ENCODE results near the gene SLC23A2.
"Not testable (repeated sequence)": the region's sequence is repeated elsewhere in the genome, so short reads cannot be mapped to it uniquely, and the experiment has no call there.

SLC23A2 gene

DNA sequence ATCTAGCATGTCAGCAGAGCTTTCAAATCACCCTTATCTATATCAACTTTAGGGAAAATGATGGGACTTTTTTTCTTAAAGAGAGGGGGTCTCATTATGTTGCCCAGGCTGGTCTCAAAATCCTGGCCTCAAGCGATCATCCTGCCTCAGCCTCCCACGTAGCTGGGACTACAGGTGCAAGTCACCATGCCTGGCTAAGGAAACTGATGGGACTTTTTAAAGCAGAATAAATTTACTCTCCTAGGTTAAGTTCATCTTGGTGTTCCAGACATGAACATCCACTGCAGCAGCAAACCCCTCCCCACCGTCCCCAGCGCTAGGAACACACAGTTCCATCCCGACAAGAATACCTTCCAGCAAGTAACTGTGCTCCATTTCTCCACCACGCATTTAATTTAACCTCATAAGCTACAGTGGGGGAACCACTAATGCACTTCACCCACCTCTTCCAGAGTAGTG, 64.9 kb downstream of the SLC23A2 start:
- no peak for DNase-seq (ENCODE audit: low spot score)

DNA sequence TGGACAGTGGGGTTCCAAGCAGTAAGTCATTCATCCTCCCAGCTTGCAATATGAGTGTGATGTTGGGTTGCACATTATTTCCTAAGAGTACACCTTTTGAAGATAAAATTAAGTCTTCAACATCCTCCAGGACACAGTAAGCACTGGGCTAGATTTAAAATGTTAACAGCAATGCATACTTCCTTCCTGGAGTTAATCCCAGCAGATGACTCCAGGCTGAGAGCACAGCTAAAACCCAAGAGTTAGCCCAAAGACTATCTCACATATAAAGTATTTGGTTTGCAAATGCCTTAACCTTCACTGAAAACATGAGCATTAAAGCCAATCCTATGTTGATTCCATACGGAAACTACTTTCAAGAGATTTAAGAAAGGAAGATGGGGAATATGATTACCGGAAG, 69.2 kb downstream of the SLC23A2 start:
- no peak for DNase-seq (ENCODE audit: low spot score)

DNA sequence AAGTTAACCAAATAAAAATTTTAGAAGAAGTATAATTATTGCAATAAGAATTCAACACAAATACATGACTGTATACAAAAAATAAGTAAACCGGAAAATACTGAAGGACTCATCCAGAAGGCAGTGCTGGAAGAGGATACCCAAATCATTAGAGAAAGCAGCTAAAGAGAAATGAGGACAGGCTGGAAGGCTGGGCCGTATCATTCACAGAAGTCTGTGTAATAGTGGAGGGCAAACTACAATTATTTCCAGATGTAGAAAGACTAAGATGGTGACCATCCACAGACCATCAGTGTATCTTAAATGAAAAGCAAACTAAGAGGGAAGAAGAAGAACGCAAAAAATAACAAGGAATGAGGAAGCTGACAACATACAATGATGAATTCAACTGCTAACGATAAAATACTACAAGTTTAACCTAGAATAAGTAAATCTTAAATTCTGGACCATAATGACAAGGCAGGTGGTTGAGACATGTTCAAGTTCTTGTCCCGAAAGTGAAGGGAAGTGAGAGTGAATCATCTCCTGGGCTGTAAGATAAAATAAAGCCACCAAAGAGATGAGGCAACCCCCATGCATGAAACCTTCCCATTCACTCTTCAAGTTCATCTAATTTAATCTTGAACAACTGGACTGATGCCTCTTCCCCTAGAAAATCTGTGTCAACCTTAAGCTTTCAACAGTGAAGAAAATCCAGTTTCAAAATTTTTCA, 71.5 kb downstream of the SLC23A2 start:
- no peak for DNase-seq (ENCODE audit: low spot score)

DNA sequence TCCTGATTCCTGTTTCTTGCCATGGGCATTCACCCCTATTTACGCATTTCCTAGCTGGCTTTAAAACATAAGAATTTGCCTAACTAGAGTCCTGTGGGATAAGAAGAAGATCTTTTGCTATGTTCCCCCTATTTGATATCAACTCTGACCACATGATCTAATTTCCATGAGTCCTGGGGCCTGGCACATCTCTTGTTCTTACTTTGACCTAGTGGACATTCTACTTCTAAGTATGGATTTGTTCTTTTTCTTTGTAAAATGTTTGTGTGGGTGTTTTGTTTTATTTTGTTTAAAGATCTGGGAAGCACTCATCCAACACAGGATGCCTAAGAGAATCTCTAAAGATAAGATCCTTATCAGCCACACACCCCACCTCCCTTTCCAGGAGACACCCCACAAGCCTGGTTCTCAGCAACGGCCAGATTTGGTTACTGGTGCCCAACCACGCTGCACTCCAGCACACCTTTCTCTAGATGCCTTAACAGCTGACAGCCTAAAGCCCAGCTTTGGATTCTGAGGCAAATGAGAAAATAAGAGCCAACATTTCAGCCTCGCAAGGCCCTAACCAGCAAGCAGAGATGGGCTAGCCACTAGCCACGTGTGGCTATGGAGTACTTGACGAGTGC, 74.7 kb downstream of the SLC23A2 start:
- DNase-seq (ENCODE audit: low spot score) = no peak

DNA sequence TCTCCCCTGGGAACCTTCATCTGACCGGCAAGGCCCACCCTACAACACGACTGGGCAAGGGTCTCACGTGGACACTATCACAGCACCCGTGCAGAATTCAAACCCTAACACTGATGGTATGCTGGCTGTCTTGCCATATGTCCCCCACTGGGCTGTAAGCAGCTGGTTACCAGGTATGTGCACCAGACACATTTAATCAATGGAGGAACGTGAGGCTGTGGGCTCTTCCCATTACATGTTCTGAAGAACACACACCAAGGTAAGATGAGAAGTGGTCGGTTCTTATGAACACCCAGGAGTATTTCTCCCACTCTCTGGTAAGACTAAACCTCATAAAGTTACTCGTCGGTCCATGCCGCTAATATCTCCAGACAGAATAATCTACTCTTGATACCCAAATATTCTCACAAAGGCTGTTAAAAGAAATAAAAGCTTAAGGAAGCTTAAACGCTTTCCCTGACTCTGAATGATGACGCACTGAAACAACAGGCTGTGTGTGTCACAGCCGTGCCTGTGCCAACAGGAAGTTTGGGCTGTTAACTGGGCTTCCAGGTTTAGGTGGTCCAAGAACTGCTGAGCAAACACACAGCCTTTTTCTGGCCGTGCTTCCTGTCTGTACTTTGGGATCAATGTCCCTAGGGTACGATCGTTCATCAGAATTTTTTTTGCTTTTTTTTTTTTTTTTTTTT, 75.3 kb downstream of the SLC23A2 start:
- DNase-seq (ENCODE audit: low spot score) = peak; percentile 62

DNA sequence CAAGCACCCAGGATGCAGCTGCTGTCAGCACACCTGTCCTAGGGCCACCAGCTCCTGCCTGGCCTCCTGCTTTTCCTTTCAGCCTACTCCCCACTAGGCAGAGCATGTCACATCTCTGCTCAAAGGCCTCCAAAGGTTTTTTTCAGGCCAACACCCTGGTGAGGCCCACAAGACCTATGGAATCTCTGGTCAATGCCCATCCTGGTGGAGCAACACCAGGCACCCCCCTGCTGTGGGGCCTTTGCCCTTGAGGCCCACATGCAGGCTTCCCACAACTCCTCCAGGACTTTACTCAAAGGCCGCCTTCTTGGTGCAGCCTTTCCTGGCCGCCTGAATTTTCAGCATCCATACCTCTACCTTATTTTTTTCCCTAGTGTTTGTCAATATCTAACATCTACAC, 76.9 kb downstream of the SLC23A2 start:
- no peak for DNase-seq (ENCODE audit: low spot score)

DNA sequence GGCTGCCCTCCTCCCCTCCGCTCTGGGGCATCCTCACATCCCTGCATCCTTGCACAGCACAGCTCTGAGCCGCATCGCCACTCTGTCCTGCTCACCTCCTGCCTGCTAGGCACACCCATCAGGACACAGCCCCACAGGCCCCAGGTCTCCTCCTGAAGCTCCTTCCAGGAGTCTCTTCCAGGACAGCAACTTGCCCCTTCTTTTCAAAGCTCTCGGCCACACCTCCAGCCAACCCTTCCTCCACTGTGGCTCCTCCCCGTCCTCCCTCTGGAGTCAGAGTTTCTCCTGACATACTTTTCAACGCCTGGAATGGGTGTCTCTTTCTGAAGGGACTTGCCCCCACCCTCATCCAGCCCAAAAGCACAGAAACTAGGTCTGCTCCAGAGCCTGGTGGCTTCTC, 77.3 kb downstream of the SLC23A2 start:
- no peak for DNase-seq (ENCODE audit: low spot score)

DNA sequence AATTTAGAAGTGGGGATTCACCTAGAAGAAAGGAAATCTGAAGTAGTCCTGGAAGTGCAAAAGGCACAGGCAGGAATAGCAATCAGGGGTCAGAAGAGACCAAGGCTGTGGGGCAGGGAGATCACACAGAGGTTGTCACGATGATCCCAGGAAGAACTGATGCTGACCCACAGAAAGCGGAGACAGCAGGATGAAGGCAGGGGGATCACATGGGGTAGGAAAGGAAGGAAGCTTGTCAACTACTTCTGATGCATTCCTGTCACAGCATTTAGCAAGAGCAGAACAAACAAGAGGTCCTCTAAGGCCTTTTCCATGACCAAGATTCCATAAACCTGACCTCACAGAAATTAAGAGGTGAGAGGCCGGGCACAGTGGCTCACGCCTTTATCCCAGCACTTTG, 79.1 kb downstream of the SLC23A2 start:
- DNase-seq (ENCODE audit: low spot score) = no peak

DNA sequence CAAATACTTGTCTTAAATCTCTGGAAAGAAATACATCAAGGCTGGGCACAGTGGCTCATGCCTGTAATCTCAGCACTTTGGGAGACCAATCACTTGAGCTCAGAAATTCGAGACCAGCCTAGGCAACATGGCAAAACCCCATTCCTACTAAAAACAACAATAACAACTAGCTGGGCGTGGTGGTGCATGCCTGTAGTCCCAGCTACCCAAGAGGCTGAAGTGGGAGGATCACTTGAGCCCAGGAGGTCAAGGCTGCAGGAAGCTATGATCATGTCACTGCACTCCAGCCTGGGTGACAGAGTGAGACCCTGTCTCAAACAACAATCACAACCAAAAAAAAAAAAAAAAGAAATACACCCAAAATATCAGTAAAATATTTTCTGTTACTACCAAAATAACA, 80.0 kb downstream of the SLC23A2 start:
- DNase-seq (ENCODE audit: low spot score) = not testable (repeated sequence)

DNA sequence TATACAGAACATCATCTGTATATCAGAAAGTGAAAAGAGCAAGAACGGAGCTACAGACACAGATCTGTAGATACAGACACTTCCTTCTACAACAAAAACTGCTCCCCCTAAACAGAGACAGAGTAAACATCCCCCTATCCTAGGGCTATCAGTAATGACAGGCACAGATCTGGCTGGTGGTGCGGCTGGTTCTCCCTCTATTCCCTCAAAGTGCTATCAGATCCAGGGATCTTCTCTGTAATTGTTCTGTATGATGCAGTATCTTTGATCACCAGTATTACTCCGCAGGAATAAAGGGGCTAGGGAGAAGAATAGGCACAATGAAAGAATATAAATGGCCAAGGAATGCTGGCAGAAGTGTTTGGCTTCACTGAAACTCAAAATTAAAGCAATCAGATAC, 80.7 kb downstream of the SLC23A2 start:
- DNase-seq (ENCODE audit: low spot score) = no peak

DNA sequence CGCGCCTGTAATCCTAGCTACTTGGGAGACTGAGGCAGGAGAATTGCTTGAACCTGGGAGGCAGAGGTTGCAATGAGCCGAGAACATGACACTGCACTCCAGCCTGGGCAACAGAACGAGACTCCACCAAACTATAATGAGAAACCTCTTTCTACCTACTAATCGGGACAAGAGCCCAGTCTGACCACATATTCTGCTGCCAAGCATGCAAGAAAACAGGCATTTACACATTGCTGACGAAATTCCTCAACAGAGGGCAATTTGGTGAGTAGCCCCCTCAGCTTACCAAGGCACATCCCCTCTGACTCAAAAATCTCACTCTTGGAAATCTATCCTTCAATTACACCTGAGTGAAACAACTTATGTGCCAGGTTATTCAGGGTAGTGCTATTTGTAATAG, 81.2 kb downstream of the SLC23A2 start:
- DNase-seq (ENCODE audit: low spot score) = no peak

DNA sequence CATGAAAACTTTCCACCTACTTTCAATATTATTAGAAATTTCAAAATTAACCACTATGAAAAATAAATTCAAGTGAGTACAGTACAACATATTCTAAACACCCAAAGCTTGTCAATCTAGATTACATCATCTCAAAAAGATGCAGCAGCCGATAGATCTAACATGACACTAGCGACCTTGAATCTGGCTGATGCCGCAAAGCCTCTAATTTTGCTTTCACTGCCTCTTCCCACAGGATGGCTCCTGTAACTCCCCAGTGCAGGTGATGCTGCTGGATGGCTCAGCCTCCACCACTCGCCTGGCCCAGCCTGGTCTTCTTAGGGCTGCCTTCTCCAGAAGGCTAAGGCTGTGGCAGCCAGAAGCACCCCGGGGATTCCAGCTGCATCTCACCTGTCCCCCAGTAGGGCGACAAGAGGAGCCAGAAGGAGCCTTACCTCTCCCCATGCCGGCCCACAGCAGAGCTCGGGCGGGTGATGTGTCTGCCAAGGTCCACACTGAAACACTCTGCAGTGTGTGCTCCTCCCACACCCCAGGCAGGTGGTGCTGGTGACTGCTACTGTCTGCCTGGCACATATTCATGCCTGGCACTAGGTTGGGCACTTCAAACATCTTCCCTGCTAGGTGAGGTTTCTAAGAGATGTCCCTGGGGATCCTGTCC, 82.1 kb downstream of the SLC23A2 start:
- DNase-seq (ENCODE audit: low spot score) = no peak

DNA sequence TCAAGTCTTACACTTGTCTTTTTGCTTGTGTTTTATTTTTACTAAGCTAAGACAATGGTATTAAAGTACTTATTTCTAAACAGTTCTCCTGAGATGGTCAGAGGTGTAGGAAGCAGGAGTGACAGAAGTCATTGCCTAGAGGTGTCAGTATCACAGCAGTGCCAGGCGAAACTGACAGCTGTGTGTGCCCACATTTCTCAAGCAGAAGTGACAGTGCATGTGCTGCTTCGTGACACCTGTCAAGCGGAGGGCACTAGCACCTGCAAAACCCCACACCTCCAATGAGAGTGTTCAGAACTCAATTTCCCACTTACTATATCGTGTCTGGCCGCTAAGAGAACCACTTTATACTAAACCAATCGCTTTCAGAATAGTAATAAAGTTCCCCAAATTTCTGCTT, 82.8 kb downstream of the SLC23A2 start:
- DNase-seq (ENCODE audit: low spot score) = no peak

DNA sequence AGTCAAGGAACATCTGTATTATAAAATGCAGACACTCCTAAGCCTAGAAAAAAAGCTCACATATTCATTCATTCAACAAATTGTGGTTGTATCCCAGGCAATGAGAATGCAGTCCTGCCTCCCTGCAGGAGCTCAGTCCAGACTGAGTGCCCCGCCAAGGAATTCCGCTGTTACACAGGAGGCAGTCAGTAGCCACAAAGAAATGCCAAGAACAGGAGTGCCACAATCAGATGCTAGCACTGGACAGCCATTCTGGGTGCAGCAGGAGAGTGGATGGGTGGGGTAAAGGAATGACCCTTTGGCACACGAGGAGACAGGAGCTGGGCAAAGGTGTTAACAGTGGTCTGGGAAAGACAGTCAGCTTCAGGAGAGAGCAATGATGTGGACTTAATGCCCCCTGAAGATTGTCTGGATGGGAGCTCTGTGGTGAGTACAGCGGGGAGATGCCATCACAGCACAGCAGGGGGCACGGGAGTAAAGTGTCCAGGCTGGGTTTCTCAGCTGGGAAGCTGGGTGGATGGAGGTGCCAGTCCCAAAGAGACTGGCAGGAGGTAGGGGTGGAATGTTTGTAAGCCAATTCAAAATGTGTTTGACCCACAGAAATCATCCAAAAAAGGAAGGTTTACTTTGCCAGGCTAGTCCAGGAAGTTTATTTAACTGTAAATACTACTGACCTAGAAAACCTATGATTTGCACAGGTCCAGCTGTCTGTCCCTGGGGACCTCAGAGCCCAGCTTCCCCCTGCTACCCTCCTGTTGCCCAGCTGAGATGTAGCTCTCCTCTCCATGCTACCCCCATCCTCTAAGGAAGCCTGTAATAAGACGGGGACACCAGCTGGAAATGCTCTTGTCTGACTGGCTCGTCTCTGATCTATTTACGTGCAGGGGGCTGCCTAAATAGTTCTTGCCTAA, 84.1 kb downstream of the SLC23A2 start:
- DNase-seq (ENCODE audit: low spot score) = peak; percentile 39

DNA sequence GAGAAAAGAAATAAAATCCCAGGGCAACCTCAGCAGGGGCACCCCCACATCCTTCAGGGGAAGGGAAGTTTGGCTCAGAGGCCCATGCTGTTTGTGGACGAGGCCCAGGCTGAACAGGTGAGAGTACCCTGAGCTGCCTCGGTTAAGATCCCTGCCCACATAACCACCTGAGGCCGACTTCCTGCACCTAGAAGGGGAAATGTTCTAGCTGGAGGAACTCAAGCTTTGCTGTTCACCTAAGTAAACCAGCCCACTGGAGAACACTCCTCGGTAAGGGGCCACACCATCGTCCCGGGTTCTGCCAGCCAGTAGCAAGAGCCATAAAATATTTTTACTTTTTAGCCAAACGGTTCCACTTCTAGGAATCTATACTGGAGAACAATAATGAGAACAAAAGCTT, 88.2 kb downstream of the SLC23A2 start:
- DNase-seq (ENCODE audit: low spot score) = no peak

DNA sequence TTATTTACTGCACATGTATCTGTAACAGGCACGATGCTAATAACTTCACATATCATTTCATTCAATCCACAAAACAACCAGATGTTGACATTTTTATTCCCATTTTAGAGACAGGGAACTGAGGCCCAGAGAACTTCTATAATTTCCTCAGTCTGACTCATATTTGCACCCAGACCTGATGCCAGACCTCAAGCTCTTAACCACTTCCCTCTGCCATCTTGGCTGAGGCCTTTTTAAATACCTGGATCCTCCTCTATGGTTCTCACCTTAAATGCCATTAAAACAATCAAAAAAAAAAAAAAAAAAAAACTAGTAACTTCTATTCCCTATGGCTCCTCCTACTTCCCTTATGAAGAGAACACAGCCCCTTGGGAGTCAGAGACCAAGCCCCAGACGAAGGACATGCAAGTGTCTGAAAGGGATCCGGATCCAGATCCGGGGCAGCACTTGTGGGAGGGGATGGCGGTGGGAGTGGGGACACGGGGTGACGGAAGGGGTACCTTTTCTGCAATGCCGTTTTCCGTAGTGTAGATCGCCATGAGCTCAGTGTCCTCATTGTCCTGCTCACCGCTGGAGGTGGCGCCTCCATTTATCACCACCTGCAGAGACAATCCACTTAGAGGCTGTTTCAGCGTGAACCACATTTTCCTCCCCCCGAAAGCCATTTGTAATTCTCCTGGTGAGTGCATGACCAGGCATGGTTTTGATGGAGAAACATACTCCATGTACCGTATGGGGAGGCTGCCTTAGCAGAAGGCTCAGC, 88.7 kb downstream of the SLC23A2 start:
- DNase-seq (ENCODE audit: low spot score) = no peak

DNA sequence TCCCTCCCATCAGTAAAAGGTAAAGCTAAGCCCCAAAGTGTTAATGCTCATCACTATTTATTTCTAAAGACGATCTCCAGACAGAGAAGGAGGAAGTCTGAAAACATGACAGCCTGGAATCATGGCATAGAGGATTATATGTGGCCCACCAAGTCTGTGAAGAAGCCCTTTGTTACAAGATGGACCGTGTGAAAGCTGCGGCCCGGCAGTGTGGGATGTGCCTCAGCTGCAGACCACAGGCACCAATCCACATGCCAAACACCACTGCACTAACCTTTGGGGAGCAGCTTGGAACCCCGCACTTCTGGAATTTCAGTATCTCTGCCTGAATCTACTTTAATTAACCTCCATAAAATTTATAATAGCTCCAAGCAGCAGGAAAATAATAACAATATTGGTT, 90.4 kb downstream of the SLC23A2 start:
- DNase-seq (ENCODE audit: low spot score) = no peak

DNA sequence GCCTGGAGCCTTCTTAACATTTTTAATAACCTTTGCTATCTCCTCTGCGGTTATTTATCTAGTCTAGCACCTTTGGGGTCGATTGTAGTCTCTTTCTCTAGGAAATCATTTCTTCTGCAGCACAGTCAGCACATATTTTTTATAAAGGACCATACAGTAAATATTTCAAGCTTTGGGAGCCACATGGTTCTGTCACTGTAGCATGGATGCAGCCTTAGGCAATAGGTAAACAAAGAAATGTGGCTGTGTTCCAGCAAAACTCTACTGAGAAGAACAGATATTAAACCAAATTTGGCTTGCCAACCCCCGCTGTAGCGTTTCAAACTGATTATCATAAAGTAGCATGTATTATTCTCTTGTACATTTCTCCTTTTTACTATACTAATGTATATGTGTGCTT, 95.7 kb downstream of the SLC23A2 start:
- no peak for DNase-seq (ENCODE audit: low spot score)

DNA sequence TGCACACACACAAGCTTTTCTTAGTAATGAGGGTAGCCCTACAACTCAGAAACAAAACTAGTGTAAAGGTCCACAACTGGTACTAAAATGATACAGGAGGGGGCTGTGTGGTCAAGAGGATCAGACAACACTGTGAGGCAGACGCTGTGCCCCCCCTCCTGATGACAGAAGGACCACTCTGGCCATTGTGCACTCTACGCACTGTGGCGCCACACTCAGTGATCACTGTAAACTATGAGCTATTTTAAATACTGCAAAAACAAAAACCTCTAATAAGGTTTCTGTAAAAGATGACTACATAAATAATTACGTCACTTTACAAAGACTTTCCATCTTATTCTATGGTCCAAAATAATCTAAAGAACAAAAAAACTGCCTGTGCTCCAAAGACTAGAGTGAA, 96.1 kb downstream of the SLC23A2 start:
- no peak for DNase-seq (ENCODE audit: low spot score)

DNA sequence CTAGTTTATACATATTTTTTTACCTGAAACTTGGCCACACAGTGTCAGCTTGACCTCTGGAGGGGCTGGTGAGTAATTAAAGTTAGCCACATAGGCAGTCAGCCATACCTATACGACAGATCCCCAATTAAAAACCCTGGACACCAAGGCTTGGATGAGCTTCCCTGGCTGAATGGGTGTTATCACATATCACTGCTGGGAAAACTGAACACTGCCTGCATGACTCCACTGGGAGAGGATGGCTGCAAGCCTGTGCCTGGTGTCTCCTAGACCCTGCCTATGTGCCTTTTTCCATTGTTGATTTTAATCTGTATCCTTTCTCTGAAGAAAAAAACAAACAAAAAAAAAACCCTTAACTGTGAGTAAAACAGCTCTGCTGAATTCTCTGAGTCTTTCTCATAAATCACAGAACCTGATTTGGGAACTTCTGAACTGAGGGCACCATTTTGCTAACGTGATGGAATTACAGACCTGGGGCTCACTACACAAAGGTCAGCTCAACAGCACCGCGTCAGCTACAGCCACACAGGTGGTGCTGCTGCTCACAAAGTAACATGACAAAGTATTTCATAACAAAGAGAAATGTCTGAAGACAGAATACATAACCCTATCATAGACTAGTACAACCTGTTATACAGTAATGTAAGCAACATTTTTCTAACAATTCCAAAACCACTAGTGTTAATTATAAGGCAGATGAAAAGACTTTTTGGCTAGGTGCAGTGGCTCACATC, 97.0 kb downstream of the SLC23A2 start:
- DNase-seq (ENCODE audit: low spot score) = no peak

Data from kidney tubule cell (primary cell).